HG02973 (cell line): ENCODE measurements around the gene PCDHA1.
"Not testable (repeated sequence)": the region's sequence is repeated elsewhere in the genome, so short reads cannot be mapped to it uniquely, and the experiment has no call there.

Experiments
- ATAC-seq: cut with Tn5 transposase; IDR thresholded peaks from one replicate; pipeline ENCODE4 v1.9.1; 2021; ENCODE audit warnings: moderate library complexity; ENCODE audit not compliant: unreplicated experiment

Gene PCDHA1

GRCh38 chr5:140785905-140786686 is at the start of gene PCDHA1:
Gene PCDHA1, plus strand, starts transcription at chr5:140786140.
- ATAC-seq: no peak

GRCh38 chr5:140737486-140737885 is 48.5 kb upstream of the PCDHA1 start:
- ATAC-seq: no peak

DNA sequence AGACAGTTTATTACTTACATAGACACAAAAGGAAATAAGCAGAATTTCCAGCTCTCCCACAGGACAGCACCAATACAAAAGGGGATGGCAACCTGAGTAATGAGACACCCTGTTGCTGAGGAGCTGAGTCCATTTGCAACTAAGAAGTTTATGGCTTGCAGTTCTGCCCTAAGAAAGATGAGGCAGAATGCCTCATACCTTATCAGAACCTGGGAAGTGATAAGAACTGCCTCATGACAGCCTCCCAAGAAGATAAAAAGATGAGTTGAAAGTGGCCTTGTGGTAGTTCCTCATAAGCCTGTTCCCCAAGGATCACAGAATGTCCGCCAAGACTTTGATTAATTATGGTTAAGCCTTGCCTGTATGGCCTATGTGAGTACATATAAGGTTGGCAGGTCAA is 44.0 kb upstream of the PCDHA1 start:
- no peak for ATAC-seq

GRCh38 chr5:140753561-140753960 is 32.4 kb upstream of the PCDHA1 start:
- ATAC-seq: no peak

- ATAC-seq: no peak
Measured at GRCh38 chr5:140764177-140764973, 21.6 kb upstream of the PCDHA1 start.

- ATAC-seq: no peak
Measured at GRCh38 chr5:140767444-140767843, 18.5 kb upstream of the PCDHA1 start.

DNA sequence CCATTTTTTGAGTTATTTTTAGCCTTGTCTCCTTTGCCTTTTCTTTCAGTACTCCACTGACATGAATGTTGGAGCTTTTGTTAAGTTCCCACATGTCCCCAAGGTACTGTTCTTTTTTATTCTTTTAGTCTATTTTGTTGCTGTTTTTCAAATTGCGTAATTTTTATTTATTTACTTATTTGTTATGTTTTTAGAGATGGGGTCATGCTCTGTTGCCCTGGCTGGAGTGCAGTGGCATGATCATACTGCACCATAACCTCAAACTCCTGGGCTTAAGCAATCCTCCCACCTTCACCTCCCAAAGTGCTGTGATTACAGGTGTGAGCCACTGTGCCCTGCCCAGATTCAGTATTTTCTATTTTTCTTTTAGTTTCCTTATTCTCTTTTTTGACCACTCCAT is 5.4 kb upstream of the PCDHA1 start:
- ATAC-seq: no peak

DNA sequence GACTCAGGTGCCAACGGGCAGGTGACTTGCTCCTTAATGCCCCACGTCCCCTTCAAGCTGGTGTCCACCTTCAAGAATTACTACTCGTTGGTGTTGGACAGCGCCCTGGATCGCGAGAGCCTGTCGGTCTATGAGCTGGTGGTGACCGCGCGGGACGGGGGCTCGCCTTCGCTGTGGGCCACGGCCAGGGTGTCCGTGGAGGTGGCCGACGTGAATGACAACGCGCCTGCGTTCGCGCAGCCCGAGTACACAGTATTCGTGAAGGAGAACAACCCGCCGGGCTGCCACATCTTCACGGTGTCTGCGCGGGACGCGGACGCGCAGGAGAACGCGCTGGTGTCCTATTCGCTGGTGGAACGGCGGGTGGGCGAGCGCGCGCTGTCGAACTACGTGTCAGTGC is 1.5 kb downstream of the PCDHA1 start:
- ATAC-seq: not testable (repeated sequence)

- not testable (repeated sequence) for ATAC-seq
Measured at GRCh38 chr5:140787849-140788504, 2.0 kb downstream of the PCDHA1 start.

GRCh38 chr5:140791089-140791488 is 5.1 kb downstream of the PCDHA1 start:
- ATAC-seq: no peak

GRCh38 chr5:140794595-140795258 is 8.8 kb downstream of the PCDHA1 start, which contains the start of gene PCDHA2:
Gene PCDHA2, plus strand, starts transcription at chr5:140794852.
- no peak for ATAC-seq

GRCh38 chr5:140795259-140795641 is 9.3 kb downstream of the PCDHA1 start:
- no peak for ATAC-seq

DNA sequence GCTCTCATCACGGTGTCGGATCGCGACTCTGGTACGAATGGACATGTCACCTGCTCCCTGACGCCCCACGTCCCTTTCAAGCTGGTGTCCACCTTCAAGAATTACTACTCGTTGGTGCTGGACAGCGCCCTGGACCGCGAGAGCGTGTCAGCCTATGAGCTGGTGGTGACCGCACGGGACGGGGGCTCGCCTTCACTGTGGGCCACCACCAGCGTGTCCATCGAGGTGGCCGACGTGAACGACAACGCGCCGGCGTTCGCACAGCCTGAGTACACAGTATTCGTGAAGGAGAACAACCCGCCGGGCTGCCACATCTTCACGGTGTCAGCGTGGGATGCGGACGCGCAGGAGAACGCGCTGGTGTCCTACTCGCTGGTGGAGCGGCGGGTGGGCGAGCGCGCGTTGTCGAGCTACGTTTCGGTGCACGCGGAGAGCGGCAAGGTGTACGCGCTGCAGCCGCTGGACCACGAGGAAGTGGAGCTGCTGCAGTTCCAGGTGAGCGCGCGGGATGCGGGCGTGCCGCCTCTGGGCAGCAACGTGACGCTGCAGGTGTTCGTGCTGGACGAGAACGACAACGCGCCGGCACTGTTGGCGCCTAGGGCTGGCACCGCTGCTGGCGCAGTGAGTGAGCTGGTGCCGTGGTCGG is 10.3 kb downstream of the PCDHA1 start:
- not testable (repeated sequence) for ATAC-seq

DNA sequence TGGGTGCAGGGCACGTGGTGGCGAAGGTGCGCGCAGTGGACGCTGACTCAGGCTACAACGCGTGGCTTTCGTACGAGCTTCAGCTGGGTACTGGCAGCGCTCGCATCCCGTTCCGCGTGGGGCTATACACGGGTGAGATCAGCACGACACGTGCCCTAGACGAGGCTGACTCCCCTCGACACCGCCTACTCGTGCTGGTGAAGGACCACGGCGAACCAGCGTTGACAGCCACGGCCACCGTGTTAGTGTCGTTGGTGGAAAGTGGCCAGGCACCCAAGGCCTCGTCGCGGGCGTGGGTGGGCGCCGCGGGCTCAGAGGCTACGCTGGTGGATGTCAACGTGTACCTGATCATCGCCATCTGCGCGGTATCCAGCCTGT is 10.8 kb downstream of the PCDHA1 start:
- ATAC-seq: no peak

- no peak for ATAC-seq
Measured at GRCh38 chr5:140800816-140801493, 15.0 kb downstream of the PCDHA1 start, which contains the start of gene PCDHA3. Gene PCDHA3, plus strand, starts transcription at chr5:140801057.

- ATAC-seq: no peak
Measured at GRCh38 chr5:140801494-140801841, 15.5 kb downstream of the PCDHA1 start.

DNA sequence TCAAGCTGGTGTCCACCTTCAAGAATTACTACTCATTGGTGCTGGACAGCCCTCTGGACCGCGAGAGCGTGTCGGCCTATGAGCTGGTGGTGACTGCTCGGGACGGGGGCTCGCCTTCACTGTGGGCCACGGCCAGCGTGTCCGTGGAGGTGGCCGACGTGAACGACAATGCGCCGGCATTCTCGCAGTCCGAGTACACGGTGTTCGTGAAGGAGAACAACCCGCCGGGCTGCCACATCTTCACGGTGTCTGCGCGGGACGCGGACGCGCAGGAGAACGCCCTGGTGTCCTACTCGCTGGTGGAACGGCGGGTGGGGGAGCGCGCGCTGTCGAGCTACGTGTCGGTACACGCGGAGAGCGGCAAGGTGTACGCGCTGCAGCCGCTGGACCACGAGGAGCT is 16.4 kb downstream of the PCDHA1 start:
- ATAC-seq: not testable (repeated sequence)

GRCh38 chr5:140802781-140803271 is 16.9 kb downstream of the PCDHA1 start:
- no peak for ATAC-seq

GRCh38 chr5:140806834-140807775 is 21.2 kb downstream of the PCDHA1 start, which contains the start of gene PCDHA4:
Gene PCDHA4, plus strand, starts transcription at chr5:140807068.
- ATAC-seq: no peak
